CD4-positive, alpha-beta T cell treated with Interleukin-1 beta for 1 hour (primary cell): Measurements from ENCODE around the gene NPC1L1.
"Not testable (repeated sequence)": the region's sequence is repeated elsewhere in the genome, so short reads cannot be mapped to it uniquely, and the experiment has no call there.

Experiments used
- DNase-seq, 2 donors: peaks; one replicate each; pipeline ENCODE4 v3.0.0-alpha.2; 2020 to 2022

The NPC1L1 gene

DNA sequence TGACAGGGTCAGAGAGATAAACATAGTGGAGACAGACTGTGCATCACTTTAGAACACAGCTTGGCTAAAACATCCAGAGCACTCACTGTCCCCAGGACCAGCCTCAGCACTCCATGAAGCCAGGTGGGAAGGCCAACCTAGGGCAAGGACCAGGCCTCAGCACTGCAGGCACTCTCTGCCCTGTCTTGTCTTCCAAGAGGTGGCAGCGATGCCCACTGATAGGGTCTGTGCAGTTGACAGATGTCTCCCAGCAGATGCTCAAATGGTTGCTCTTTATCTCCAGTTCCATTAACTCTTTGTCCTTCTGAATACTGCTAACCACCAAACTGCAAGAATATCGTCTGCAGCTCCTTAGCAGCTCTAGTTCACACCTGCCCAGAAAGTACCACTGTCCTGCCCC is 23.5 kb upstream of the NPC1L1 start:
- no peak for DNase-seq

DNA sequence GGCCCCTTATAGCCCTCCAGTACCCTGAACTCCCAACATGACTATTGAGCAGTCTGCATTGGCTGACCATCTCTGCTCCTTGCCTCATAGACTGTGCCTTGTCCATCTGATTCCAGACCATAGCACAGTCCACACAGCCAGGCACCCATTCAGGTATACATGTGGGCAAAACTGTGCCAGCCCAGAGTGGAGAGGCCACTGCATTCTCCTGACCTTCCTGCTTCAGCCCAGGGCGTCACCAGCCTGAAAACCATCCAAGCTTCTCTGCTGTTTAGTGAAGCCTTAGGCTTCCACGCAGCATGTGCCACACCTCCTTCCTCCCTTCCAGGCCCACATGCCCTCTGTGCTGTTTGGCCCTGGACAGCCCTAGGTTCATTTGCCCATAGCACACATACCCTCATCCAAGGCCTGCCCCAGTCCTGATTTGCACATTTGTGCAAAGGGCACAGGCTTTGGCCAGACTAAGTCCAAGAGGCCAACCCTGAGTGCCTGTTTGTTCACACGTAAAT is 22.1 kb upstream of the NPC1L1 start:
- no peak for DNase-seq

DNA sequence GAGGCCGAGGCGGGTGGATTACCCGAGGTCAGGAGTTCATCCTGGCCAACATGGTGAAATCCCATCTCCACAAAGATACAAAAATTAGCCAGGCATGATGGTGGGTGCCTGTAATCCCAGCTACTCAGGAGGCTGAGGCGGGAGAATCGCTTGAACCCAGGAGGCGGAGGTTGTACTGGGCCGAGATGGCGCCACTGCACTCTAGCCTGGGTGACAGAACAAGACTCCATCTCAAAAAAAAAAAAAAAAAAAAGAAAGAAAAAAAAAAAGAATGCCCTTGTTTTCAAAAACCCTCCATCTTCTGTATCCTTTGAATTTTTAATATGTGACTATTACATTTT is 21.5 kb upstream of the NPC1L1 start:
- DNase-seq: not testable (repeated sequence)

DNA sequence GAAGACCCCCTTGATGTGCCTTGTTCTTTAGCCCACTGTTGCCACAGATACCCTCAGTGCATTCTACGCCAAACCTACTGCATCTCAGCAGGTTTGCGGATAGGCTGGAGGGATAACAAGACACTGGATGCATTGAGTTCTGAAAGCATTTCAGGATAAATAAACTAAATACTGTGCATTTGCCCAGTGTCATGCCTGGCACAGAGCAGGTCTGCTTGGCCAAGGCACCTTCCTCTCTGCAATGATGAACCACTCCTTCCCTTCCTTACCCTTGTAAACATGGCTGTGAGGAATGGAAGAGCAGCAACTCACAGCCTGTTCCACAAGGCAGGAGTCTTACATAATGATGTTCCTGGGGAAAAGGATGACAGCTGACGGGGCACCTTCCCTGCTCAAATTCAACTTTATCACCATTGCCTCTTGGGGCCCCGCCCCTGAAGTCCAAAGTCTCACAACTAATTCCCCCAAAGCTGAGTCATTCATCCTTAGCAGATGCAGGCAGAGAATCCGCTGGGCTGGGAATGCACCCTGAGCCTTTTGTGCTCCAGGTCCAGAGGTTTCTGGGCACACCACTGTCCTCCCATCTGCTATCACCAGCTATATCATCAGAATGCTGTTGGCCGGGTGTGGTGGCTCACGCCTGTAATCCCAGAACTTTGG is 21.0 kb upstream of the NPC1L1 start:
- DNase-seq: no peak

DNA sequence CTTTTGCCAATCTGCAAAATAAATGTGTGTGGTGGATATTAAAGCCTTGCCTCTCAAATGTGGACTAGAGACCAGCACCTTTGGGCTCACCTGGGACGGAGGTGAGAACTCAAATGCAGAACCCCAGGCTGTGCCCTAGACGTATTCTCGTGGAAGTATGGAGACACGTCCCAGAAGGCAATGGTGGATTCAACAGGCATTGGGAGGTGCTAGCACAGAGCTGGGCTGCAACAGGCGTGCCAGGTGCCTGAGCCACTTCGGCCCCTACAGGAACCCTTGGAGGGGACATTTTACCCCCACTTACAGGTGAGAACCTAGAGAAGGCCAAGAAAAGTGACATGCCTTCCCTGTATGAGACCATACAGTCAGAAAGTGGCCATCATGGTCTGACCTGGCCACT is 20.4 kb upstream of the NPC1L1 start:
- no peak for DNase-seq

DNA sequence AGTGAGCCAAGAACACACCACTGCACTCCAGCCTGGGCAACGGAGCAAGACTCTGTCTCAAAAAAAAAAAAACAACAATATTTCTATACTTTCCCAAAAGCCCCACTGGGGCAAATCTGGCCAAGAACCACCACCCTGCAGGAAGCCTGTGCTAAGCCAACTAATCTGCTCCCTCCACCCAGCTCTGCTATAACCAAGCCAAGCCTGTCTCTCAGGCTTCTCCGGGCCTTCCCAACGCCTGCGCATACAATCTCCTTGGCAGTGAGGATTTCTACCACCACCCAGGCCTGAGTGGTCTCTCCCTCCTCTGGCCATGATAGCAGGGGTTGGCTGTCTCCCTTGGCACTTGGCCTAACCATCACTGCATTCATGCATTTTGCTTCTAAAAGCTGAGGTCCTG is 18.4 kb upstream of the NPC1L1 start:
- no peak for DNase-seq

DNA sequence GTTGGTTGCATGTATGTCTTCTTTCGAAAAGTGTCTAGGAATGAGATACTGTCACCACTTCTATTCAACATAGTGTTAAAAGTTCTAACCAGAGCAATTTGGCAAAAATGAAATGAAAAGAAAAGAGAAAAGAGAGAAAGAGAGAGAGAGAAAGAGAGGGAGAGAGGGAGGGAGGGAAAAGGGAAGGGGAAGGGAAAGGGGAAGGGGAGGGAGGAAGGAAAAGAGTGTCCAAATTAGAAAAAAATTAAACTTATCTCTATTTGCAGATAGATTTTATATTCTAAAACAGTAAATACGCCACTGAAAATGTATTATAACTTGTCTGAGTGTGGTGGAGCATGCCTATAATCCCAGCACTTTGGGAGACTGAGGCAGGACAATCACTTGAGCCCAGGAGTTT is 16.4 kb upstream of the NPC1L1 start:
- no peak for DNase-seq

DNA sequence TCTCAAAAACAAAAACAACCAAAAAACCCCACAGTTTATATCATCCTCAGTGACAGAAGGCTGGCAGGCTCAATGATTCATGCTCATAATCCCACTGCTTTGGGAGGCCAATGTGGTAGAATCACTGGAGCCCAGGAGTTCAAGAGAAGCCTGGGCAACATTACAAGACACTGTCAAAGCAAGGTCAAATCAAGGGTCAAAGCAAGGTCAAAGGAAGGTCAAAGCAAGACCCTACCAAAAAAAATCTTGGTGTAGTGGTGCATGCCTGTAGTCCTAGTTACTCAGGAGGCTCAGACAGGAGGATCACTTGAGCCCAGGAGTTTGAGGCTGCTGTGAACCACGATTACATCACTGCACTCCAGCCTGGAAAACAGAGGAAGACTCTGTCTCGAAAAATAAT is 14.2 kb upstream of the NPC1L1 start:
- no peak for DNase-seq

DNA sequence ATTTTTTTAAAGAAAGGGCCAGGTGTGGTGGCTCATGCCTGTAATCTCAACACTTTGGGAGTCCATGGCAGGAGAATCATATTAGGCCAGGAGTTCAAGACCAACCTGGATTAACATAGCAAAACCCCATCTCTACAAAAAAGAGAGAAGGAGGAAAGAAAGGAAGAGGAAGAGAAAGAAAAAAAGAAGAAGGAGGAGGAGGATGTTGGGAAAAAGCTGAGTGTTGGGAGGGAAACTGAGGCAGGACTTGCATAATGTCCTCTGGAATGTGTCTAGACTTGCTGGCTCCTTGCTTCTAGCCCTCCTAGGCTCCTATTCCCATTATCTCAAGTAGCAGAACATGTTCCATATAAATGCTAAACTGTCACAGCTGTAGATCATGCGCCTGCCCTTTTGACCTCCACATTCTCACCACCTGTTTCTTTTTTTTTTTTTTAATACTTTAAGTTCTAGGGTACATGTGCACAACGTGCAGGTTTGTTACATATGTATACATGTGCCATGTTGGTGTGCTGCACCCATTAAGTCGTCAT is 11.4 kb upstream of the NPC1L1 start:
- not testable (repeated sequence) for DNase-seq

DNA sequence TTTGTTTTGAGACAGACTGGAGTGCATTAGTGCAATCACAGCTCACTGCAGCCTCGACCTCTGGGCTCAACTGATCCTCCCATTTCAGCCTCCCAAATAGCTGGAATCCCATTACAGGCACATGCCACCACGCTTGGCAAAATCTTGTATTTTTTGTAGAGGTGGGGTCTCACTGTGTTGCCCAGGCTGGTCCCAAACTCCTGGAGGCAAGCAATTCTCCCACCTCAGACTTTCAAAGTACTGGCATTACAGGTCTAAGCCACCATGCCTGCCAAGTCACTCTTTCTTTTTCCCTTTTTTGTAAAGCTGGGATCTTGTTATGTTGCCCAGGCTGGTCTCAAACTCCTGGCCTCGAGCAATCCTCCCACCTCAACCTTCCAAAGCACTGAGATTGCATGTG is 8.3 kb upstream of the NPC1L1 start:
- DNase-seq: no peak

DNA sequence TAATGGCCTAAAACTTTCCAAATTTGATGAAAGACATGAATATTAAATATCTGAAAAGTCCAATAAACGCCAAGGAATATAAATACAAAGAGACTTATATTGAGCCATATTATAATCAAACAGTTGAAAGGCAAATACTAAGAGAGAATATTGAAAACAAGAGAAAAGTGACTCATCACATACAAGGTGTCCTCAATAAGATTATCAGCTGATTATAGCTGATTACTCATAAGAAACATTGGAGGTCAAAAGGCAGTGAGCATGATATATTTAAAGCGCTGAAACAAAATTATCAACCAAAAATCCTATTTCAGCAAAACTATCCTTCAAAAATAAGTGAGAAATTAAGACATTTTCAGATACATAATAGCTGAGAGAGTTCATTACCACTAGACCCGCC is 7.8 kb upstream of the NPC1L1 start:
- DNase-seq: no peak

DNA sequence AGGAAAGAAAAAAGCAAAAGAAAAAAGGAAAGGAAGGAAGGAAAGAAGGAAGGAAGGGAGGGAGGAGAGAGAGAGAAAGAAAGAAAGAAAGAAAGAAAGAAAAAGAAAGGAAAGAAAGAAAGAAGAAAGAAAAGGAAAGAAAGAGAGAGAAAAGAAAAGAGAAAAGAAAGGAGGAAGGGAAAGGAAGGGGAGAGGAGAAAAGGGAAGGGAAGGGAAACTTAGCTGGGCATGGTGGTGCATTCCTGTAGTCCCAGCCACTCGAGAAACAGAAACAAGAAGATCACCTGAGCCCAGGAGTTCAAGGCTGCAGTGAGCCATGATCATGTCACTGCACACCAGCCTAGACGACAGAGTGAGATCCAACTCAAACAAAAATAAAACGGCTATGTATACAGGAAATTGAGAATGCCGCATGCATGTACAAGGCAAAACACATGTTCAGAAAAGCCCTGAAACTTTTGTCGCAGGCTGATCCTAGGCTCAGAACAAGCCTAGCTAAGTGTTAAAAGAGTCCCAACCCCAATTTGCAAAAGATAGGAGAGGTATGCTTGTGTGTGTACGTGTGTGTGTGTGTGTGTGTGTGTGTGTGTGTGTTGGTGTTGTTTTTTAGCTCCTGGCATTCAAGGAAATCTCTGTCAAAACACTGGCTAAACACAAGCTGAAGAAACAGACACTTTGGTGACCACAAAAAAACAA is 6.6 kb upstream of the NPC1L1 start:
- no peak for DNase-seq

DNA sequence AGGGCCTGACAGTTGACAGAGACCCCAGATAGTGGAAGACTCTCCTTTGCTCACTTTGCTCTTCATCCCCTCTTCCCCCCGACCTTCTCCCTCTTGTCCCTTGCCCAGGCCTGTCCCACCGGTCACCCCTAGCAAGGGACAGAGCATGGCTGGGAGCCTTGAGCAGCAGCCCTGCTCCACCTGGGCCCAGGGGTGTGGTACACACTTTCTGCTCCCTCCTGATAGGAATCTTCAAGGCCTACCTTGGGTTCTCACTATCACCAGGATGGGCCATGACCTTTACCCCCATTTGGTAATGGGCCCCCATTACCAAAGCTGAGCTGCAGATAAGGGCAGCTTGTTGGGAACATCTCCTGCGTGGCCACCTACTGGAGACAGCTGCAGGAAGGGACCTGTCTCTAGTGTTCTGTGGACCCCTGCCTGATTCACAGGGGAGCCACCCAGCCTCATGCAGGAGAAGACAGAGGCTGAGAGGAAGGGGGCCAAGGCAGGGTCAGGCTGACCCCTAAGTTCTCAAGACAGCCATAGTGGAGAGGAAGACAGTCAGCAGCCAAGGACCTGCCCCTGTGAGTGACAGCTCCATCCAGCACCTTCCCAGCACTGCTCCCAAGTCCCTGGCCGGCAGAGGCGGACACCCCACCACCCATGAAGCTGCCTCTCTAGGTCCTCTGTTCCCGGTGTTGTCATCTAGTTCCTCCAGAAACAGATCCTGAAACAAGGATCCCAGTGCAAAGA is 913 bp upstream of the NPC1L1 start:
- DNase-seq: no peak

DNA sequence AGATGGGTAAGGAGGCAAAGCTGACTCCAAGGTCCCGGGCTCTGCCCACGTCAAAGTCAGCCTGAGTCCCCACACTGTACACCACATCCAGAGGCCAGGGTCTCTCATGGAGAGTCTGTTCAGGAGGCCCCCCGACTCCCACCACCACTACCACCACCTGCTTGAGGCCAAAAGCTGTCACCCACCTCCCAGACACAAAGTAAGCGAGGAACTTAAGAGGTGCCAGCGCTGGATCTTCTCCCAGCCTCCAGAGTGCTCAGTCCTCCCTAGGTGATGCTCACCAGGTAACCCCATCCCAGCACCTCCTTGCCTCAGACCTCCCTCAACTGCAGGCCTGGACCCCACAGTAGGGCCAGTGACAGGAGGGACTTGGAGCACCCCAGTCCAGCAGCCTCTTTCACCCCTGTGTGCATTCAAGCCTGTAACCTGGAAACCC is 520 bp downstream of the NPC1L1 start:
- DNase-seq: no peak

DNA sequence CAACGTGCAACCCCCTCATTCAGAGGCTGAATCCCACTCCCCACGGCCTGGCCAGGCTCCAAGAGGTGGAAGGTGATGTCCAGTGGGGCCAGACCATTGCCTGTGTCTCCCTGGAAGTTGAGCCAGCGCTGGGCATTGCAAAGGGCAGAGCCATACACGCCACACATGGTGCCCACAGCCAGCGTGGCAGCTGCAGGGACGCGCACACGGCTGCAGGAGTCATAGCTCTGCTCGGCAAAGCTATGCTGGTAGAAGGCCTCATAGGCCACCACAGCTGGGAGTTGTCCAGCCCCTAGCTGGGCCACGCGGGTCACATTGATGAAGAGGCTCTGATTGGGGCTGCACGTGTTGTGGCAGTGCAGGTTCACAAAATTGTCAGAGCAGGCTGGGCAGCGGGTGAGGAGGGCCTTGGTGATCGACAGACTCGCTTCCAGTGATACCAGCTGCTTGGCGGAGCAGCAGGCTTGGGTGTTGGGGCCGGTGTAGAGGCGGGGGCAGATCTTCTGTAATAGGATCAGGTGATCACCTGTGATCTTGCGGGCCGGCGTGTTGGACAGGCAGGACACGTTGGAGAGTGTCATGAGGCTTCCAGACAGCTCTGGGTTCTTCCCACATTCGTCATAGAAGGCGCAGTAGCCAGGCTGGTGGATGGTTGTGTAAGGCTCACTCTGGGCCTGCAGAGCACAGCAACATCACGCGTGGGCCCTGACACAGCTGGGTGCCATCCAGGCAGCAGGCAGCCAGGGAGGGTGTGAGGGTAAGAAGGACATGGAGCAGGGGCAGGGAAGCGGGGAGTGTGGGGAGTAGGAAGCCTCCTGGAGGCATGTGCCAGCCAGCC is 1.2 kb downstream of the NPC1L1 start:
- DNase-seq: no peak

DNA sequence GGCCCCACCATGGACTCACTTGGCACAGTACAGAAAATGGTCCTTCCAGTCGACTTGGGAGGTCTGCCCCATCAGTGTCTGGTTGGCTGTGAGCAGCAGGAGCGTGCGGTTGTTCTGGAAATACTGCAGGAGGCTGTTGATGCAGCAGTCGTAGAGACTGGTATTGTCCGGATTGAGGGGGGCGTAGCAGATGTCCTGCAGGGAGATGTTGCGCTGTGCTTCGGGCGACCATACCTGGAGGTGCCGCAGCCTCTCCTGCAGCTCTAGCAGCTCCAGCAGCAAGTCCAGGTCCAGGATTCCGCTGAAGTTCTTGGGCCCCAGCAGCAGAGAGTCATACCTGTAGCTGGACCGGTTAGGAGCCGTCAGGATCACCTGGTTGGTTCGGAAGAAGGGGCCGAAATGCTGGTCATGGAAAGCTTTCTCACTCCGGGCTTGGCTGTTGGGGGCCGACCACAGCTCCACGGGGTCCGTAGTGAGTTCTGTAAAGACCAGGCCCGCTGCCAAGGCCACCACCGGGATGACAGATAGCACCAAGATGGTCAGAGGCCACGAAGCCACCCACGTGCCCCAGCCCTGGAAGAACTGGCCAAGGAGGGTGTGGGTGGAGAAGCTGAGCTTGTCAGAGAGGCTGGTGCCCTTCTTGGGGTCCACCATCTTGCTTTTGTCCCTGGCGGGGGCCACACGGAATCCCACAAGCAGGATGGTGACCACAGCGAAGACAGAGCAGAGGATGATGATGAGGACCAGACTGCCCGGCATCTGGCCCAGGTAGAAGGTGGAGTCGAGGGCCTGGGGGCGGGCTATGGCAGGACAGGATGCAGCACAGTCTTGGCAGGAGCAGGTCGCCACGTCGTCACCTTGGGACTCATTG is 2.1 kb downstream of the NPC1L1 start:
- no peak for DNase-seq

DNA sequence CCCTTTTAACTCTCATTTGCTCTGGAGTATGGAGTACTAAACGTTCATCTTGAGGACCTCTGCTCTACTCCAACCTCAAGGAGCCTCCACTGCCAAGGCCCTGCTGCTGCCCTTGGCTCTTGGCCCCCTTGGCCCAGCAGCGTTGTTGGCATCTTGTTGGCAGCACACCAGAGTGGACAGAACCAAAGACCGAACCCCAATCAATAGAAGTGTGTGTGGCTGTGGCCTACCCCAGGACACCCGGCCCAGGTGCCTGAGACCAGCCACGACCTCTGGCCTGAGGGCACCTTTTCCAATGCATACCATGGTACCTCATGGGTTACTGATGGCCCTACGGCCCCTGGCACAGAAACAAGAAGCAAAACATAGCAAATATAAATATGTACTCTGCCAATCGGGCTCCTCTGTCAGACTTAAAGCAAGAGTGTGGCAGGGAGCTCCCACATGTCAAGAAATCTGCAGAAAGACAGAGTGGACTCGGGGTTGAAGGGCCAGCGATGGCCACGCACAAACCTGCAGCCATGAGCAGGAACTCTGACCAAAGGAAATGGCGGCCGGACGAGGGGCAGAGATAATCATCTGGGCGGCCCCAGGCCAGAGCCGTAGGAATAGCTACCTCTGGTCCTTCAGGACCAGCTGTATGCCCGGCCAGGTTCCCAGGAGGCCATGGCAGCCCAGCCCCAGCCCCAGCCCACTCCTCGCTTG is 2.9 kb downstream of the NPC1L1 start:
- DNase-seq: no peak

DNA sequence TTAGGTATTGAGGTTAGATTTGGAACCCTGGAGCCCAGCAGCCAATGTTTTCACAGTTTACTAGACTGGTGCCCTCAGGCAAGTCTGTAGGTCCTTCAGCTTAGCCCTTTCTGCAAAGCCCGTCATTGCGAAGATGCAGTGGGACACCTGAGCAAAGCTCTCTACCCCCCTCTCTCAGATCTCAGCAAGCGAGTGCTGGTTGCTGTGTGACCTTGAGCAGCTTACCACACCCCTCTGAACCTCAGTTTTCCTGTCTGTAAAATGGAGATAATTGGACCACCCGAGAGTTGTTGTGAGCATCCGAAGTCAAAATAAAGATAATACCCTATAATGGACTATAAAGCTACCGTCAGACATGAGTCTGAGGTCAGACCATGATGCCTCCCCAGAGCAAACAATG is 3.7 kb downstream of the NPC1L1 start:
- DNase-seq: no peak

DNA sequence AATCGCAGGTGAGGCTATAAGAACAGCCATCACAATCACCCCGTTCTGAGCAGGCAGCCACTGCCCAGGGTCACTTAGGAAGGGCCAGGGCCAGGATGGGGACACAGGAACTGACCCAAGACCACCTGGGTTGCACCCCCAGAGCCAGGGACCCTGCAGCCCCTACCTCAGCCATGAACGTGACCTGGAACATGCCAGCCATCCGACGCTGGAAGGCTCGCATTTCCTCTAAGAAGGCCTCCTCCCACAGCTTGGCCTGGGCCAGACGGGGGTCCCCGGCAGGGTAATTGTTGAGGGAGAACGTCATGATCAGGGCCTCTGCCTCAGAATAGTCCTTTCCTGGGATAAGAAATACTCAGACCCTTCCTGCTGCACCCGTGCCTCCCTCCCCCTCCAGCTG is 5.0 kb downstream of the NPC1L1 start:
- DNase-seq: no peak

DNA sequence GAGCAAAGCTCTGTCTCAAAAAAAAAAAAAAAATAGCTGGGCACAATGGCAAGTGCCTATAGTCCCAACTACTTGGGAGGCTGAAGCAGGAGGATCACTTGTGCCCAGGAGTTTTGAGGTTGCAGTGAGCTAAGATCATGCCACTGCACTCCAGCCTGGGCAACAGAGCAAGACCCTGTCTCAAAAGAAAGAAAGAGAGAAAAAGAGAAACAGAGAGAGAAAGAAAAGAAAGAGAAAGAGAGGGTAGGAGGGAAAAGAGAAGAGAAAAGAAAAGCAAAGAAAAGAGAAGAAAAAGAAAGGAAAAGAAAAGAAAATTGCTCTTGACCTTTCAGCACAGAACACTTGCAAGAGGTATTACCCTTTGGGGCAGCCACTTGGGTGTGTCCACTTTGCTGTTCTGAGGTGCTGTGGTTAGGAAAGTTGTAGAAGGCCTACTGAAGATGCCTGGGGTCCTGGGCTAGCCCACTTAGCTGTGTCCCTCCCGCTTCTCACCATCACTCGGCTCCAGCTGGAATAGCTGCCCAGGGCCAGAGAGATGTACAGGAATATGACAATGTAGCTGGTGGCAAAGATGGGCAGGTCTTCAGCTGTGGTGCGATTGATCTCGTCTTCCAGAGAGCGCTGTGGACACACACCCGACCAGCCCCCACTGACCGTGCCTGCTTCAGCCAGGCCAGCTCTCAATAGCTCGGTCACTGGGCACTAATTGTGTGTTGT is 5.6 kb downstream of the NPC1L1 start:
- DNase-seq: no peak

DNA sequence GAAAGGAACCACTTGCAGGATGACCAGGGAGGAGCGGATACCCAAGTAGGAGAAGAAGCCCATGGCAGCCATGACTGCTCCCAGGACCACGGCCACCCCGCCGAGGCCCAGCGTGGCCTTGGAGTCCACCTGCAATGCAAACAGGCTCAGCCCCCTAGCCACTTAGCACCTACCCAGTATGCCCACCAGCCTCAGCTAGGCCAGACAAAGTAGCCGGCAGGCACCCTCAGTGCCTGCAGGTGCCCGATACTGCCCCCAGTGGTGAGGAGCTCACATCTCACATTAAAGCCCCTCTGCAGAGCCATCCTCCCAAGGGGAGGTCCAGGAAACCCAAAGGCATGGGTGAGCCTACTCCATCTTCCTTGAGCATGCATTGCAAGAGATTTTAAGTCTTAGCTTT is 6.6 kb downstream of the NPC1L1 start:
- DNase-seq: peak; percentile 41
